Ovary (tissue), 9 donors: ENCODE results near the gene SLC38A3. TPM values are rescaled to one million over a fixed set of nuclear protein-coding genes. Genes with fewer than 3 reads are reported as not detected.

Experiments
- DNase-seq, 5 donors: peaks; one replicate each; pipeline ENCODE4 v3.0.0-alpha.2; 2019 to 2020
- H3K27ac ChIP-seq, 2 donors: fragments of 200-600 bp; one replicate each; pipeline versions ENCODE4 v1.5.1 to v1.8.0; 2019 to 2022
- H3K27me3 ChIP-seq: fragments of 200-600 bp; one replicate; pipeline ENCODE4 v1.8.0; 2022
- H3K36me3 ChIP-seq: fragments of 200-600 bp; sonication (generic); one replicate; pipeline ENCODE4 v1.5.1; 2019
- H3K4me1 ChIP-seq: one replicate; pipeline ENCODE4 v1.8.1; 2013; ENCODE audit warnings: mild to moderate bottlenecking, moderate library complexity; ENCODE audit not compliant: insufficient read depth
- H3K4me3 ChIP-seq: fragments of 200-600 bp; sonication (generic); one replicate; pipeline ENCODE4 v1.5.1; 2017
- H3K9me3 ChIP-seq, 2 donors: fragments of 200-600 bp in 1 of 2; sonication (generic) in 1 of 2; one replicate each; pipeline versions ENCODE4 v1.5.1 to v1.8.1; 2013 to 2019; ENCODE audit warnings: mild to moderate bottlenecking in 1 of 2, moderate library complexity in 1 of 2
- EP300 ChIP-seq: sonication (generic); formaldehyde crosslinking; IDR thresholded peaks from one replicate; pipeline ENCODE4 v1.6.1; 2017; ENCODE audit warnings: antibody characterized with exemption
- POLR2A ChIP-seq: fragments of 450-650 bp; IDR thresholded peaks from one replicate; pipeline ENCODE4 v1.6.1; 2017; ENCODE audit warnings: antibody characterized with exemption, mild to moderate bottlenecking, moderate library complexity
- WGBS, 3 donors: extraction: QIAGEN DNeasy Blood & Tissue Kit in 1 of 3; methylation state at CpG; one replicate each; pipeline versions ENCODE4 v1.1.5 to v1.1.7; 2013 to 2017; 5-methylcytosine and 5-hydroxymethylcytosine counted together
- intact Hi-C, 4 donors: fragments of 100-400 bp; cut with DNase I; formaldehyde crosslinking; loops; one replicate each; pipeline versions ENCODE4 v1.11.0 to v1.15.1; 2022 to 2023
- polyA plus RNA-seq, 2 donors: library from polyadenylated mRNA; stranded (reverse); fragments of 200-250 nt in 1 of 2; fragments of 350-450 nt in 1 of 2; fragmentation: Illumina TruSeq in 1 of 2; extraction: RNeasy Lipid Tissue Mini Kit (QIAGEN cat#74804) in 1 of 2; gene quantifications; one replicate each; pipeline ENCODE4 v1.2.3, GENCODE V29; 2013 to 2014
- total RNA-seq, 7 donors: library from RNA; depleted of rRNA in 2 of 7; stranded (reverse); fragments of >200 nt in 2 of 7; fragmentation: NEBNext Ultra II Directional in 3 of 7; extraction: Animal tissue kit (Norgen Biotek cat#: 25700) in 3 of 7; gene quantifications; one replicate each; pipeline versions ENCODE4 v1.1.0 to v1.2.4, GENCODE V29; 2016 to 2023
- TF ChIP-seq, protein P1 (sequence below), 3 donors: fragments of 450-650 bp in 2 of 3; fragments of 200-600 bp in 1 of 3; IDR thresholded peaks; one replicate each; pipeline versions ENCODE4 v1.5.1 to v1.8.0; 2016 to 2022; ENCODE audit warnings: antibody characterized with exemption in 3 of 3, mild to moderate bottlenecking in 1 of 3
- donor health status: DM: no; HTN: no; CAD: no; lungs with moderate emphysema.
- donor health status: DM: no; HTN: no; CAD: no.
- donor health status: Bipolar disorder and iron deficiency.
- donor health status: DM: yes; HTN: yes; CAD: no.
- donor health status: DM: no; HTN: no; CAD: no.
- donor health status: DM: yes; HTN: yes; CAD: no.

SLC38A3 gene
- total and polyA plus RNA-seq, 9 donors: 1.6 to 10.9 (median 7.7) TPM

DNA sequence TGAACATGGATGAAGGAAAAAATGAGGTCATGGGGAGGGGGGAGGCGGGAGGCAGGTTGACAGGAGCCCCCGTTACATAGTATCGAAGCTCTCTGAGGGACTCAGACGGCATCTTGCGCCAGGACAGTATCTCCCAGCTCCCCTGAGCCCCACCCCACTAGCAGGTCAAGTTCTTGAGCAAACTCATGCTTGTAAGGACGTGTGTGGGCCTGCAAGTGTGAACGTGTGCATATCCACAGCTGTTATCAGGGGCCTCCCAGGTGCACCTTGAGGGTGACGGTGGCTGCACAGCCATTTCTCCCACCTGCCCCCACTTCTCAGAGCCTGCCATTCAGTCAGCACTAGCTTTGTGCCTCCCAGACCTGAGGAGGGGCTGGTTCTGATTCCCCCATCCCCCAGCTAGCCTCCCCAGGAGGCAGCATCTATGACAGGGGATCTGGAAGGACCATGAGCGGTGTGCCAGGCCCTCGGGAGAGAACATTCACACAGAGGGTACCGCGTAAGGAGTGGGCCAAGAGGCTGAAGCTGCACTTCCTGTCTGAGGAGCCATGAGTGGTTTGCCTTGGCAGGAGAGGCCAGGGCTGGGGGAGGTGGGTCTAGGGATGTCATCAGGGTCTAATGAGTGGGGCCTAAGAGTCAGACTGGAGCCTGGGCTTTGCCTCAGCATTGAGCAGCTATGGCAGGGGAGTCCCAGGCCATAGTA lies 47.1 kb upstream of the SLC38A3 start:
- WGBS, 3 donors: 79 to 86% (median 85%) methylated on average over 12 of the region's 12 CpGs
- Histone ChIP-seq H3K9me3 (no peaks in the 10 kb centered on the region), H3K4me3 (no peak overlapping the region), H3K27ac (no peak overlapping the region), H3K36me3 (no peaks in the 10 kb centered on the region), H3K27me3 (no peaks in the 10 kb centered on the region), H3K4me1 (peaks cover 7% of the 10 kb centered on the region)
- no peak for DNase-seq
- TF ChIP-seq POLR2A (no peak), EP300 (no peak)
- TF ChIP-seq, protein P1, sequence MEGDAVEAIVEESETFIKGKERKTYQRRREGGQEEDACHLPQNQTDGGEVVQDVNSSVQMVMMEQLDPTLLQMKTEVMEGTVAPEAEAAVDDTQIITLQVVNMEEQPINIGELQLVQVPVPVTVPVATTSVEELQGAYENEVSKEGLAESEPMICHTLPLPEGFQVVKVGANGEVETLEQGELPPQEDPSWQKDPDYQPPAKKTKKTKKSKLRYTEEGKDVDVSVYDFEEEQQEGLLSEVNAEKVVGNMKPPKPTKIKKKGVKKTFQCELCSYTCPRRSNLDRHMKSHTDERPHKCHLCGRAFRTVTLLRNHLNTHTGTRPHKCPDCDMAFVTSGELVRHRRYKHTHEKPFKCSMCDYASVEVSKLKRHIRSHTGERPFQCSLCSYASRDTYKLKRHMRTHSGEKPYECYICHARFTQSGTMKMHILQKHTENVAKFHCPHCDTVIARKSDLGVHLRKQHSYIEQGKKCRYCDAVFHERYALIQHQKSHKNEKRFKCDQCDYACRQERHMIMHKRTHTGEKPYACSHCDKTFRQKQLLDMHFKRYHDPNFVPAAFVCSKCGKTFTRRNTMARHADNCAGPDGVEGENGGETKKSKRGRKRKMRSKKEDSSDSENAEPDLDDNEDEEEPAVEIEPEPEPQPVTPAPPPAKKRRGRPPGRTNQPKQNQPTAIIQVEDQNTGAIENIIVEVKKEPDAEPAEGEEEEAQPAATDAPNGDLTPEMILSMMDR (IDR thresholded peaks at IDR 0.05): no peak
- intact Hi-C loops: no loop called here

DNA sequence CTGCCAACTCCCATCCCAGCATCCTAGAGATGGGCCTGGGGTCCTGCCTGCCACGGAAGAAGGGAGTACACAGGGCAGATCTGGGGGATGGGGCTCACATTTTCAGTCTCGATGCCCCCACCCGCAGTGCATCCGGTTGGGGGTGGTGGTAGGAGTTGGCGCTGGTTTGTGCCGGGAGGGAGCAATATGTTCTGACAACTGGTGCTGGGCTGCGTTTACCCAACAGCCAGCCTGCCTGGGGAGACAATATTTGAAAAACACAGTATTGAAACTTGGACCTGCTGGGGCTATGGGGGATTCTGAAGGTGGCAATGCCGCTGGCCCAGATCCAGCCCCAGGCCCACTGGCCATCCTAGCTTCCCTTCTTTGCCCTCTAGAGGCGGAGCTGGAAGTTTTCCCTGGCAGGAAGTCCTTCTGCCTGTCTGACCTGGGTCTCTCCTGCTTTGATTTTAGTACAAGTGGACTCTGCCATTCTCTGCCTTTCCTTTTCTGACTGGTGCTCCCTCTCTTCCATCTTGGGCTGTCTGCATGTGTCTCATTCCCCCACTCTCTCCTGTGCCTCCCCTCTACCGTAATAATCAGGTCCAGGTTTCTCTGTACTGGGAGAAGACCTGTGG lies 46.4 kb upstream of the SLC38A3 start:
- H3K27ac ChIP-seq: no peak overlapping the region
- no peak for TF ChIP-seq EP300
- TF ChIP-seq, protein P1 (IDR thresholded peaks at IDR 0.05): no peak
- no peak for TF ChIP-seq POLR2A
- WGBS, 3 donors: 76 to 77% (median 76%) methylated on average over 10 of the region's 10 CpGs
- peaks cover 9% of the 10 kb centered on the region for H3K4me1 ChIP-seq
- H3K36me3 ChIP-seq: no peaks in the 10 kb centered on the region
- intact Hi-C loops: no loop called here
- no peaks in the 10 kb centered on the region for H3K9me3 ChIP-seq
- DNase-seq: no peak
- no peak overlapping the region for H3K4me3 ChIP-seq
- no peaks in the 10 kb centered on the region for H3K27me3 ChIP-seq

DNA sequence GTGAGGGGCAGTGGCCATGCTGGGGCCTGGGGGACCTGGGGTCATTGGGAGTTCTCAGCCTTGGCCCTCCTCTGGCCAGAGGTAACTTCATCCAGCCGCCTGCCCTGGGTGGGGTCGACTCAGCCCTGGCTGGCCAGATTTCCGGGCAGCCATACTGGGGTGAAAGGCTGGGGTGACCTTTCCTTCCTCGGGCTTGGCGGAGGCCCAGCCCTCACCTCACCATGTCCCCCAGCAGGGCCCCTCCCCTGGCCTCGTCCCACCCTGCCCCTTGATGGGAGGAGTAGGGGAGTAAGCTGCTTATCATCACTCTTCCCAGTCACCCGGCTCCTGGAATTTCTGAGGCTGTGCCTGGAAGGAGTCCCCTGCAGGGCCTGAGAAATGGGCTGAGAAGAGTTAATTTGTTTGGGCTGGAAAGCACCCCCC lies 44.5 kb upstream of the SLC38A3 start:
- Histone ChIP-seq H3K9me3 (no peaks in the 10 kb centered on the region), H3K27me3 (no peaks in the 10 kb centered on the region), H3K27ac (no peak overlapping the region), H3K4me3 (no peak overlapping the region), H3K36me3 (no peaks in the 10 kb centered on the region), H3K4me1 (peaks cover 12% of the 10 kb centered on the region)
- peak in 2 of 5 donors; percentile 36 to 61 for DNase-seq
- intact Hi-C loops: no loop called here
- WGBS, 3 donors: 27 to 41% (median 27%) methylated on average over 3 to 7 of the region's 7 CpGs
- TF ChIP-seq, protein P1 (IDR thresholded peaks at IDR 0.05): no peak
- TF ChIP-seq POLR2A (no peak), EP300 (no peak)

DNA sequence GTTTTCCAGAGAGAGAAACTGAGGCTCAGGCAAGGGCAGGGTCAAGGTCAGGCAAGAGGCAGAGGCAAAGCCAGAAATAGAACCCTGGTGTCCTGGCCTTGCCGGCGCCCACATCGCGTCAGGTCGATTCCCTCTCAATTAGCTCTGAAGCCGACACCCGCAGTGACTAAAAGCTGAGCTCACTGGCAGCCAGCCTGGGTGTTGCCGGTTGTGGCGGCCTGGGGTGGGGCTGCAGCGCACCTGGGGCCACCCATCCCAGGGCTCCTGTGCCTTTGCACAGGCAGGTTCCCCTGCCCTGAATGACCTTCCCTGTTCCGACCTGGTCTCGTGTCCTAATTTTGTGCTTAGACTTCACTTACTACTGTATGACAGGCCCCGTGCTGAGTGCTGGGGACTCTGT lies 43.8 kb upstream of the SLC38A3 start:
- Histone ChIP-seq H3K4me3 (no peak overlapping the region), H3K4me1 (peaks cover 17% of the 10 kb centered on the region), H3K27ac (no peak overlapping the region), H3K27me3 (no peaks in the 10 kb centered on the region), H3K36me3 (no peaks in the 10 kb centered on the region), H3K9me3 (no peaks in the 10 kb centered on the region)
- intact Hi-C loops: no loop called here
- WGBS, 3 donors: 68 to 77% (median 72%) methylated on average over 13 of the region's 13 CpGs
- DNase-seq: no peak
- TF ChIP-seq, protein P1 (IDR thresholded peaks at IDR 0.05): no peak
- TF ChIP-seq EP300 (no peak), POLR2A (no peak)
